Adrenal gland (tissue), 12 donors: ENCODE measurements around the gene SYPL2. TPM values are rescaled to one million over a fixed set of nuclear protein-coding genes. Genes with fewer than 3 reads are reported as not detected.

Source experiments
- DNase-seq, 7 donors: peaks; one replicate each; pipeline ENCODE4 v3.0.0-alpha.2; 2019 to 2020
- H3K27ac ChIP-seq, 5 donors: fragments of 200-600 bp; sonication (generic) in 4 of 5; 1 replicate in 3 of 5; 2 replicates in 2 of 5; pipeline versions ENCODE4 v1.5.1 to v1.8.0; 2016 to 2020; ENCODE audit warnings: mild to moderate bottlenecking in 1 of 5
- H3K27me3 ChIP-seq: fragments of 200-600 bp; 2 replicates; pipeline ENCODE4 v1.8.0; 2021
- H3K36me3 ChIP-seq, 2 donors: fragments of 200-600 bp; replicated peaks in 1 of 2; 1 replicate in 1 of 2; 2 replicates in 1 of 2; pipeline versions ENCODE4 v1.5.1 to v1.8.0; 2018 to 2022
- H3K4me1 ChIP-seq, 2 donors: fragments of 200-600 bp; replicated peaks in 1 of 2; 1 replicate in 1 of 2; 2 replicates in 1 of 2; pipeline versions ENCODE4 v1.5.1 to v1.8.0; 2018 to 2021
- H3K4me3 ChIP-seq, 4 donors: fragments of 200-600 bp; sonication (generic) in 3 of 4; one replicate each; pipeline ENCODE4 v1.5.1; 2016 to 2018
- H3K9me3 ChIP-seq, 3 donors: fragments of 200-600 bp; sonication (generic) in 1 of 3; replicated peaks in 1 of 3; 1 replicate in 2 of 3; 2 replicates in 1 of 3; pipeline versions ENCODE4 v1.5.1 to v1.8.0; 2016 to 2021
- CTCF ChIP-seq, 6 experiments: fragments of 450-650 bp in 4 of 6; fragments of 200-600 bp in 2 of 6; sonication (generic) in 1 of 6; IDR thresholded peaks; 1 replicate in 5 of 6; 2 replicates in 1 of 6; pipeline versions ENCODE4 v1.5.1 to v1.8.0; 2016 to 2021; ENCODE audit warnings: antibody characterized with exemption in 6 of 6, mild to moderate bottlenecking in 2 of 6, moderate library complexity in 1 of 6
- POLR2A ChIP-seq, 2 donors: fragments of 450-650 bp; IDR thresholded peaks; one replicate each; pipeline ENCODE4 v1.6.1; 2017; ENCODE audit warnings: antibody characterized with exemption in 2 of 2, mild to moderate bottlenecking in 2 of 2, moderate library complexity in 1 of 2
- whole genome bisulfite sequencing, 4 donors: extraction: QIAGEN DNeasy Blood & Tissue Kit in 2 of 4; methylation state at CpG; one replicate each; pipeline versions ENCODE4 v1.1.5 to v1.1.7; 2013 to 2017; 5-methylcytosine and 5-hydroxymethylcytosine counted together
- intact Hi-C, 2 donors: fragments of 100-400 bp; cut with DNase I; formaldehyde crosslinking; loops; one replicate each; pipeline versions ENCODE4 v1.14.1 to v1.15.0; 2022 to 2023
- polyA plus RNA-seq, 3 donors: library from polyadenylated mRNA; stranded (reverse); fragments of 200-250 nt in 2 of 3; fragments of 350-450 nt in 1 of 3; fragmentation: Illumina TruSeq in 1 of 3; extraction: RNeasy Lipid Tissue Mini Kit (QIAGEN cat#74804) in 1 of 3; gene quantifications; one replicate each; pipeline ENCODE4 v1.2.3, GENCODE V29; 2013 to 2014
- total RNA-seq, 9 donors: library from RNA; depleted of rRNA in 4 of 9; stranded (reverse); fragments of >200 nt in 4 of 9; fragments of 120-200 nt in 1 of 9; fragmentation: NEBNext Ultra II Directional in 1 of 9; extraction: Animal tissue kit (Norgen Biotek cat#: 25700) in 1 of 9; gene quantifications; one replicate each; pipeline versions ENCODE4 v1.1.0 to v1.2.4, GENCODE V29; 2013 to 2023
- donor health status: healthy with polysubstance abuse.
- donor health status: Bipolar disorder and iron deficiency.
- donor health status: DM: yes; HTN: yes; CAD: no.
- donor health status: DM: no; HTN: no; CAD: no.
- donor health status: DM: no; HTN: no; CAD: no.
- donor health status: DM: yes; HTN: yes; CAD: no.

SYPL2 gene
- total and polyA plus RNA-seq, 12 donors = 5.8 to 23.6 (median 11.6) TPM

GRCh38 chr1:109479901-109480300, 13.6 kb downstream of the SYPL2 start:
- Histone ChIP-seq H3K27me3 (no peaks in the 10 kb centered on the region), H3K36me3 (peaks cover 0 to 5% of the 10 kb centered on the region in 2 donors), H3K4me3 (no peak overlapping the region), H3K4me1 (peaks cover 10 to 11% of the 10 kb centered on the region in 2 donors), H3K27ac (no peak overlapping the region), H3K9me3 (no peaks in the 10 kb centered on the region)
- TF ChIP-seq CTCF (IDR thresholded peaks at IDR 0.05) (no peak), POLR2A (IDR thresholded peaks at IDR 0.05) (no peak)
- intact Hi-C loops = loop anchor here (5.0 to 10.0 kb wide), 2 partner anchors 53 to 55 kb away; partner anchors contain the start of gene PSMA5 (in 2 of the 2)
- 73 to 95% (median 87%) methylated on average over 3 of the region's 3 CpGs for WGBS, 4 donors
- peak in 1 of 7 donors; percentile 31 for DNase-seq

GRCh38 chr1:109481646-109482045, 15.3 kb downstream of the SYPL2 start:
- Histone ChIP-seq H3K27ac (no peak overlapping the region), H3K4me1 (peaks cover 11 to 13% of the 10 kb centered on the region in 2 donors), H3K36me3 (peaks cover 0 to 5% of the 10 kb centered on the region in 2 donors), H3K4me3 (no peak overlapping the region), H3K9me3 (no peaks in the 10 kb centered on the region), H3K27me3 (no peaks in the 10 kb centered on the region)
- no peak for TF ChIP-seq POLR2A (IDR thresholded peaks at IDR 0.05)
- TF ChIP-seq CTCF (IDR thresholded peaks at IDR 0.05) = no peak
- no peak for DNase-seq
- intact Hi-C loops = loop anchor here (5.0 to 10.0 kb wide), 2 partner anchors 54 to 57 kb away; partner anchors contain the start of gene PSMA5 (in 2 of the 2)
- WGBS, 4 donors = 90 to 94% (median 92%) methylated on average over 2 of the region's 2 CpGs

- DNase-seq = no peak
- peaks cover 11 to 13% of the 10 kb centered on the region in 2 donors for H3K4me1 ChIP-seq
- no peaks in the 10 kb centered on the region for H3K27me3 ChIP-seq
- TF ChIP-seq POLR2A (IDR thresholded peaks at IDR 0.05) = no peak
- no peak for TF ChIP-seq CTCF (IDR thresholded peaks at IDR 0.05)
- H3K36me3 ChIP-seq = peaks cover 0 to 5% of the 10 kb centered on the region in 2 donors
- intact Hi-C loops = loop anchor here (5.0 to 10.0 kb wide), 2 partner anchors 55 to 57 kb away; partner anchors contain the start of gene PSMA5 (in 2 of the 2)
- no peak overlapping the region for H3K27ac ChIP-seq
- no peaks in the 10 kb centered on the region for H3K9me3 ChIP-seq
- H3K4me3 ChIP-seq = no peak overlapping the region
Observed at GRCh38 chr1:109482242-109482641, 15.9 kb downstream of the SYPL2 start.

GRCh38 chr1:109482791-109483671, 16.7 kb downstream of the SYPL2 start:
- Histone ChIP-seq H3K4me1 (peaks cover 12 to 13% of the 10 kb centered on the region in 2 donors), H3K4me3 (peak overlapping the region in 2 of 4 donors; percentile 35 to 72), H3K27ac (peak overlapping the region in 2 of 5 donors; percentile 55 to 57), H3K9me3 (no peaks in the 10 kb centered on the region), H3K36me3 (peaks cover 0 to 6% of the 10 kb centered on the region in 2 donors), H3K27me3 (no peaks in the 10 kb centered on the region)
- intact Hi-C loops = loop anchor here (5.0 to 10.0 kb wide), 2 partner anchors 56 to 58 kb away; partner anchors contain the start of gene PSMA5 (in 2 of the 2)
- 10 to 14% (median 13%) methylated on average over 21 to 29 of the region's 29 CpGs for WGBS, 4 donors
- peak in 6 of 7 donors; percentile 42 to 75 (median 53) for DNase-seq
- TF ChIP-seq CTCF (IDR thresholded peaks at IDR 0.05) = peak in 2 of 6 experiments; percentile 19 to 30
- no peak for TF ChIP-seq POLR2A (IDR thresholded peaks at IDR 0.05)
